ENCODE measurements around the gene KLF18. TPM values are rescaled to one million over a fixed set of nuclear protein-coding genes. Genes with fewer than 3 reads are reported as not detected.
"Not testable (repeated sequence)": the region's sequence is repeated elsewhere in the genome, so short reads cannot be mapped to it uniquely, and the experiment has no call there.

KLF18 gene
- total RNA-seq, 1 donor from 2014 or later = not detected

DNA sequence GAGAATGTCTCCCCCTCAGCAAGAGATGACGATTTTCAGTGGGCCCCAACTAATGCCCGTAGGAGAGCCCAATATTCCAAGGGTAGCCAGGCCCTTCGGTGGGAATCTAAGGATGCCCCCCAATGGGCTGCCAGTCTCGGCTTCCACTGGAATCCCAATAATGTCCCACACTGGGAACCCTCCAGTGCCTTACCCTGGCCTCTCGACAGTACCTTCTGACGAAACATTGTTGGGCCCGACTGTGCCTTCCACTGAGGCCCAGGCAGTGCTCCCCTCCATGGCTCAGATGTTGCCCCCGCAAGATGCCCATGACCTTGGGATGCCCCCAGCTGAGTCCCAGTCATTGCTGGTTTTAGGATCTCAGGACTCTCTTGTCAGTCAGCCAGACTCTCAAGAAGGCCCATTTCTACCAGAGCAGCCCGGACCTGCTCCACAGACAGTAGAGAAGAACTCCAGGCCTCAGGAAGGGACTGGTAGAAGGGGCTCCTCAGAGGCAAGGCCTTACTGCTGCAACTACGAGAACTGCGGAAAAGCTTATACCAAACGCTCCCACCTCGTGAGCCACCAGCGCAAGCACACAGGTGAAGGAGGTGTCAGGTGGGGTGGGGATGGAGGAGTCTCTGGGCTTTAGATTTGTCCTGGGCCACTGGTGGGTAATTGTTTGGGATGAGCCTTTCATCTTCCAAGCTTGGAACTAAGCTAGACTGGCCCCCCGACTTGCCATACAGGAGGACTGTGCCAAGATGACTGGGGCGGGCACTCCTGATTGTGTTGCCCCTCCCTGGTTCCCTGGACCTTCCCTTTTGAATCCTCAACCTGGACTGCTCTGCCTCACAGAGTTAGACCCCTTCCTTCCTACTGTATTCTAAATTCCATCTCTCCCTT, 11.6 kb downstream of the KLF18 start:
- DNase-seq (ENCODE audit: low spot score in 2 of 2) = no peak
- FAIRE-seq = no peak

- DNase-seq (ENCODE audit: low spot score in 2 of 2) = no peak
- FAIRE-seq = no peak
Measured at GRCh38 chr1:44120398-44120949, 21.0 kb downstream of the KLF18 start.

- no peak for FAIRE-seq
- DNase-seq (ENCODE audit: low spot score in 2 of 2) = no peak
Measured at GRCh38 chr1:44119525-44119924, 21.9 kb downstream of the KLF18 start.

DNA sequence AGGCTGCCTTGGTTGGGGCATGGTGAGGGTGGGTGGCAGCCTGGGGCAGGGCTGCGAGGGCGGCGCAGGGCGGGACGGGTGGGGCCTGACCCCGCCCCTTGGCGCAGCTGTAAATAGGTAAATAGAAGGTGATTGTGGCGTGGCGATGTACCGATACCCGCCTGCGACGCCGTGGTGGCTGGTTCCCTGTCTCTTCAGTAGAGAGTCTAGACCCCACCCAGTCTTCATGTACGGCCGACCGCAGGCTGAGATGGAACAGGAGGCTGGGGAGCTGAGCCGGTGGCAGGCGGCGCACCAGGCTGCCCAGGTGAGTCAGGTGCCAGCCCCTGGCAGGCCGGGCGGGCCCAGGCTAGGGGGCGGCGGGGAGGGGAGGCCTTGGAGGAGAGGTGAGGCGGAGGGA, 22.7 kb downstream of the KLF18 start, which contains the start of gene KLF17:
Gene KLF17 (plus strand): TSS at position 140 of the 400 bp plus-strand sequence. CDS start 87 bp downstream, at position 227.
- DNase-seq (ENCODE audit: low spot score in 2 of 2) = no peak
- FAIRE-seq = no peak

DNA sequence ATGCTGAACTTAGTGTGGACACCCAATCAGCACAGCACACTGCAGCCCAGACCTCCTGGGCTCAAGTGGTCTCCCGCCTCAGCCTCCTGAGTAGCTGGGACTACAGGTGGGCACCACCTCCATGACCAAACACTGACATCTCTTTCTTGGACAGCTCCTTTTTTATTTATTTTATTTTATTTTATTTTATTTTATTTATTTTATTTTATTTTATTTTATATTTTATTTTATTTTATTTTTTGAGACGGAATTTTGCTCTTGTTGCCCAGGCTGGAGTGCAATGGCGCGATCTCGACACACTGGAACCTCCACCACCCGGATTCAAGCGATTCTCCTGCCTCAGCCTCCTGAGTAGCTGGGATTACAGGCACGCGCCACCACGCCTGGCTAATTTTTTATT, 24.2 kb downstream of the KLF18 start:
- not testable (repeated sequence) for FAIRE-seq; DNase-seq (ENCODE audit: low spot score in 2 of 2)

DNA sequence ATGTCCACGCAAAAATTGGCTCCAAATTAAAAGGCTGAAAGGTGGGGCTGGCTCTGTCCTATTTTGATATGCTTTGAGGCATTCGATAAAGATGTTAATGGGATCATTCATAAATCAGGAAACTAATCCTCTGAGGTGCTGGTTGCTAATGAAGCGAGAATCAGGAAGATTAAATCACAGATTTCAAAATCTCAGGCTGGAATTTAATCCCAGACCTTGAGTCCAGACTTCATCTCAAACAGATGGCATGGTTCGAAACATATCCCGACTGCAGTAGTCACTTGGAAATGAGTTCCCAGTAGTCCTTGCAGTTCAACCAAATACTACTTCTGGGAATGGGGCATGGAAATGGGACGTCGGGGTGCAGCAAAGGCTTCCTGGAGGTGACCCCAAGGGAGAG, 27.3 kb downstream of the KLF18 start:
- DNase-seq (ENCODE audit: low spot score in 2 of 2) (no peak), FAIRE-seq (no peak)

GRCh38 chr1:44113095-44113609, 28.3 kb downstream of the KLF18 start:
- DNase-seq (ENCODE audit: low spot score in 2 of 2) (no peak), FAIRE-seq (no peak)

DNA sequence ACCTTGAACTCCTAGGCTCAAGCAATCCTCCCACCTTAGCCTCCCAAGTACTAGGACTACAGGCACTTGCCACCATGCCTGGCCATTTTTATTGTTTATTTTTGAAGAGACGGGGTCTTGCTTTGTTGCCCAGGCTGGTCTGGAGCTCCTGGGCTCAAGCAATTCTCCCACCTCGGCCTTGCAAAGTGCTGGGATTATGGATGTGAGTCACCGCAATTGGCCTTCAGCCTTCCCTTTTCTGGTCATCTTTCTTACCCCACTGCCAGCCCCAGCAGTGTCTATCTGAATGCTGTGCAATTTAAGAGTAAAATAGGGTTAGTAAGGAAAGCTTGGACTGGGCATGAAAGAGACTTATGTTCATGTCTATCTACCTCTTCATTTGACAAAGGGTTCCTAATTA, 28.9 kb downstream of the KLF18 start:
- DNase-seq (ENCODE audit: low spot score in 2 of 2) (no peak), FAIRE-seq (no peak)

DNA sequence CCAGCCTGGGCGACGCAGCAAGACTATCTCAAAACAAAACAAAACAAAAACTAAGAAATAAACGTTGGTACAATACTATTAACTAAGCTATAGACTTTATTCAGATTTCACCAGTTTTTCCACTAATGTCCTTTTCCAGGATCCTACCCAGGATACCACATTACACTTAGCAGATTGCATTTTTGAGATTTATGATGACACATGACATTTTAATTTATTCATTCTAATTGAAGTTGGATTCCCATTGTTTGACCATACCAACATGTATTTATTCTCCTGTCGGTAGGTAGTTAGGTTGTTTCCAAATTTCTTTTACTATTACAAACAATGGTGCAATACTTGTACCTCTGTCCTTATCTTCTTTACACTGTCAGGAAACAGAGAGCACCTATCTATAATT, 29.6 kb downstream of the KLF18 start:
- DNase-seq (ENCODE audit: low spot score in 2 of 2) (no peak), FAIRE-seq (no peak)

GRCh38 chr1:44110916-44111315, 30.5 kb downstream of the KLF18 start:
- DNase-seq (ENCODE audit: low spot score in 2 of 2) (no peak), FAIRE-seq (no peak)

DNA sequence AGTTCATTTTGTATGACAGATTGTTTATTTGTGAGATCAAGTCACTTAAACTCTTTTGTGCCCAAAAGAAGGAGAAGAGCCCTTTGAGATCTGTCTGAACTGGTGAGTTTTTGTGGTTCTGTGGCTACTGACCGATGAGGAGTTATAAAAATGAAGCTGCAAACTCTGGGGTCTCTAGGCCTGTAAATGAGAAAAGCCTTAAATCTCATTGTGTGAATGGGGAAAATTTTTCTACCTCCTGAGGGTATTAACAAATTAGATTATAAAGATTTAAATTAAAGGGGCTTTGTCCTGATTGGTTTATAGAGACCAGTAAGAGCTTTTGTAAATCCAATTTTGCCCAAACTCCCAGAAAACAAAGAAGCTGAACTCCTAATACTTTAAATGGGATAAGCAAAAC, 32.5 kb downstream of the KLF18 start:
- FAIRE-seq = no peak
- DNase-seq (ENCODE audit: low spot score in 2 of 2) = no peak

- no peak for FAIRE-seq
- DNase-seq (ENCODE audit: low spot score in 2 of 2) = no peak
Measured at GRCh38 chr1:44108241-44108640, 33.2 kb downstream of the KLF18 start.

DNA sequence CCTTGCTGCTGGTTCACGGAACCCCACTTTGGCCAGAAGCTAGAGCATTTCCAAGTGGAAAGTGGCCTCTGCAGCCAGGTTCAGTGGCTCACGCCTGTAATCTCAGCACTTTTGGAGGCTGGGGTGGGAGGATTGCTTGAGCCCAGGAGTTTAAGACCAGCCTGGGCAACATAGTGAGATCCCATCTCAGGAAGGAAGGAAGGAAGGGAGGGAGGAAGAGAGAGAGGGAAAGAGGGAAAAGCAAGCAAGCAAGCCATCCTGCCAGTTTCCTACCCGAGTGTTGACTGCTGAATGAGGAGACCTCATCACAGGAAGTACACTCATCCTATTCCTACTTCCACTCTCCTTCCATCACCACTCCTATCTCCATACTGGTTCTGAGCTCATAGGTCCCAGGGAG, 35.6 kb downstream of the KLF18 start:
- no peak for FAIRE-seq
- no peak for DNase-seq (ENCODE audit: low spot score in 2 of 2)

DNA sequence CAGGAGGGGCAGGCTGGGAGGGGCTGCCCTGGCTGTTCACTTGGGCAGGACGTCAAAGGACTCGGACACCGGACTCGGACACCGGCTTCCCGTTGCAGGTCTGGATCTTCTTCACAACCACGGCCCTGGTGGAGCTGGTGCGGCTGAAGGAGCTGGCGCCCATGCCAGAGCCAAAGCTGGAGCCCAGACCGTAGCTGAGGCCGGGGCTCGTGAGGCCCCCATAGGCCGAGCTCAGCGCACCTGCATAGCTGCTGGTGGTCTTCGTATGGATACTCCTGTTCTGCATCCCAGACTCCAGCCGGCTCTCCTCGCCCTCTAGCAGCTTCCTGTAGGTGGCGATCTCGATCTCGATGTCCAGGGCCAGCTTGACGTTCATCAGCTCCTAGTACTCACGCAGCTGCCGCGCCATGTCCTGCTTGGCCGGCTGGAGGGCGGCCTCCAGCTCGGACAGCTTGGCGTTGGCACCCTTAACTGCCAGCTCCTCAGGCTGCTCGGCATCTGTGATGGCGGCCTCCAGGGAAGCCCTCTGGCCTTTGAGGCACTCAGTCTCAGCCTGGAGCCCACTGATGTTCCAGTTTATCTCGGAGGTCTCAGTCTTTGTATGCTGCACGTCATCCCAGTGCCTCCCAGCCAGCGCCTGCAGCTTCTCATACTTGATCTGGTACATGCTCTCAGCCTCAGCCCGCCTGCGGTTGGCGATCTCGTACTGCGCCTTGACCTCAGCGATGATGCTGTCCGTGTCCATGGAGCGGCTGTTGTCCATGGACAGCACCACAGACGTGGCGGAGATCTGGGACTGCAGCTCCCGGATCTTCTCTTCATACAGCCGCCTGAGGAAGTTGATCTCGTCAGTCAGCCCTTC, 37.9 kb downstream of the KLF18 start:
- FAIRE-seq (no peak), DNase-seq (ENCODE audit: low spot score in 2 of 2) (no peak)

GRCh38 chr1:44101328-44101727, 40.1 kb downstream of the KLF18 start:
- DNase-seq (ENCODE audit: low spot score in 2 of 2) (no peak), FAIRE-seq (no peak)

GRCh38 chr1:44100183-44100868, 41.1 kb downstream of the KLF18 start:
- no peak for FAIRE-seq
- no peak for DNase-seq (ENCODE audit: low spot score in 2 of 2)

- no peak for FAIRE-seq
Measured at GRCh38 chr1:44094047-44094446, 47.4 kb downstream of the KLF18 start.

DNA sequence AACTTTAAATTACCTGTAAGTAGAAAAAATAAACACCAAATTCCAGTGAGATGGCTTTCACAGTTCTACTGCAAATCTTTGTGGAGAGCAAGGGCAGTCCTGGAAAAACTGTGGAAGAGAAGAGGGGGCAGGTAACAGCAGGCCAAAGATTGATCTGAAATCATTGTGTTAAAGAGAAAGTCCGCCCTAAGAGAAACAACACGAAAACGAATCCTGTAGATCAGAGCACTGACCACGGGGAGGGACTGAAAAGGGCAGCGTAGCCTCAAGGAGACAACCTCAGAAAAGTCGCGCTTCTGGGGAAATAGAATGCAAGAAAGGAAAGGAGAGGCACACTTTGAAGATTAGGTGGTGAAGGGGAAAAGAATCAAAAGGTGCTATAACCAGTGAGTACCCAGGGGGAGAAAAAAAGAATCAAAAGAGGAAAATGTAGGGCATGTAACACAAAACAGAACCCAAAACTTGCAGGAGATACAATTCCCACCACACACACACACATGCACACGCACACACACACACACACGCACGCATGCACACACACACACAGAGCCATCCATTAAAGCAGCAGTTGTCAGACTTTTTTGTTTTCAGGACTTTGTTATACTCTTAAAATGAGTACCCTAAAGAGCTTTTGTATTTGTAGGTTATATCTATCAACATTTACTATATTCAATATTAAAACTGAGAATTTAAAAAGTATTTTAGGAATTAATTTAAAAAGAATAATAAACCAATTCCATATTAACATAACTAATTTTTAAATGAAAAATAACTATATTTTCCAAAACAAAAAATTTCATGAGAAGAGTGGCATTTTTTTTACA, 50.8 kb downstream of the KLF18 start:
- FAIRE-seq (no peak), DNase-seq (ENCODE audit: low spot score in 2 of 2) (no peak)

More at GRCh38 chr1:44094047-44094446, 47.4 kb downstream of the KLF18 start:
- no peak for DNase-seq (ENCODE audit: low spot score in 2 of 2)

- FAIRE-seq (no peak), DNase-seq (ENCODE audit: low spot score in 2 of 2) (no peak)
Measured at GRCh38 chr1:44089371-44090048, 51.9 kb downstream of the KLF18 start.

Data from frontal cortex (tissue), 4 donors.